NCI-H2196 treated with DMSO at 0.1 percent for 48 hours (cell line): ENCODE measurements around the gene KRTAP5-8.
"Not testable (repeated sequence)": the region's sequence is repeated elsewhere in the genome, so short reads cannot be mapped to it uniquely, and the experiment has no call there.

Source experiments
- DNase-seq: peaks from one replicate; lab custom pipeline; 2025; ENCODE audit not compliant: unreplicated experiment; lab: John Stamatoyannopoulos, UW

The KRTAP5-8 gene

GRCh38 chr11:71505781-71506180, 32.0 kb upstream of the KRTAP5-8 start:
- DNase-seq = no peak

GRCh38 chr11:71507102-71507501, 30.7 kb upstream of the KRTAP5-8 start:
- DNase-seq = no peak

- no peak for DNase-seq
Measured at GRCh38 chr11:71518506-71519471, 19.0 kb upstream of the KRTAP5-8 start.

GRCh38 chr11:71519546-71519945, 18.3 kb upstream of the KRTAP5-8 start:
- DNase-seq = no peak

GRCh38 chr11:71525188-71525937, 12.5 kb upstream of the KRTAP5-8 start:
- DNase-seq = no peak

DNA sequence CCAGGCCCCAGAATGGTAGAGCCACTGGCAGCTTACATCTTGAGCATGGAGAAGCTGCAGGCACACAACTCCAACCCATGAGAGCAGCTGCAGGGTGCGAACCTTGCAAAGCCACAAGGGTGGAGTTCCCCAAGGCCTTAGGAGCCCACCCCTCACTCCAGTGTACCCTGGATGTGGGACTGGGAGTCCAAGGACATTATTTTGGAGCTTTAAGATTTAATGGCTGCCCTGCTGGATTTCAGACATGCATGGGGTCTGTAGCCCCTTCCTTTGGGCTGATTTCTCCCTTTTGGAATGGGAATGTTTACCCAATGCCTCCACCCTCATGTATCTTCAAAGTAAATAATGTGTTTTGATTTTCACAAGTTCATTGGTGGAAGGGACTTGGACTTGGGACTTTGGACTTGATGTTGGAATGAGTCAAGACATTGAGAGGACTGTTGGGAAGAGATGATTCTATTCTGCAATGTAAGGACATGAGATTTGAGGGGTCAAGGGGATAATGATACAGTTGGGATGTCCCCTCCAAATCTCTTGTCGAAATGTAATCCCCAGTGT, 11.8 kb upstream of the KRTAP5-8 start:
- no peak for DNase-seq

DNA sequence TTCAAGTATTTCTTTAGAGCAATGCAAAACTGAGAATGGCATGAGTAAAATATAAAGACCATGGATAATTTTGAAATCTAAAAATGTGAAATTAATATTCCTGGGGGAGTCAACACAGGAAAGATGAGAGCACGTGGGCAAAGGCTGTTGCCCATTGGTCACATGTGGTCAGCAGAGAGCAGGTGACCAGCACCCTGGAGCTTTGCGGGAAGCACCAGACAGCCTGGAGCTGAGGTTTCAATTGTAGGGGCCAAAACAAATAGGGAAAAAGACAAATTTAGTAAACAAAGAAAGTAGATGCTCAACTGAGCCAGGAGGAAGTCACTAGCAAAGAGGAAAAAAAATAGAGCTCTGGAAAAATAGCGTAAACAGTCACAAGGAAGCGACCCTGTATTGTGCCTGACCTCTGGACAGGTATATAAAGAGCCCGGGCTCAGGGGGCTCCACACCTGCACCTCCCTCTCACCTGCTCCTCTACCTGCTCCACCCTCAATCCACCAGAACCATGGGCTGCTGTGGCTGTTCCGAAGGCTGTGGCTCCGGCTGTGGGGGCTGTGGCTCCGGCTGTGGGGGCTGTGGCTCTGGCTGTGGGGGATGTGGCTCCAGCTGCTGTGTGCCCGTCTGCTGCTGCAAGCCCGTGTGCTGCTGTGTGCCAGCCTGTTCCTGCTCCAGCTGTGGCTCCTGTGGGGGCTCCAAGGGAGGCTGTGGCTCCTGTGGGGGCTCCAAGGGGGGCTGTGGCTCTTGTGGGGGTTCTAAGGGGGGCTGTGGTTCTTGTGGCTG, 10.8 kb upstream of the KRTAP5-8 start, which contains the start of gene KRTAP5-7:
Gene KRTAP5-7 (plus strand): TSS at position 472 of the 780 bp plus-strand sequence. CDS start 34 bp downstream, at position 506.
- DNase-seq = not testable (repeated sequence)

DNA sequence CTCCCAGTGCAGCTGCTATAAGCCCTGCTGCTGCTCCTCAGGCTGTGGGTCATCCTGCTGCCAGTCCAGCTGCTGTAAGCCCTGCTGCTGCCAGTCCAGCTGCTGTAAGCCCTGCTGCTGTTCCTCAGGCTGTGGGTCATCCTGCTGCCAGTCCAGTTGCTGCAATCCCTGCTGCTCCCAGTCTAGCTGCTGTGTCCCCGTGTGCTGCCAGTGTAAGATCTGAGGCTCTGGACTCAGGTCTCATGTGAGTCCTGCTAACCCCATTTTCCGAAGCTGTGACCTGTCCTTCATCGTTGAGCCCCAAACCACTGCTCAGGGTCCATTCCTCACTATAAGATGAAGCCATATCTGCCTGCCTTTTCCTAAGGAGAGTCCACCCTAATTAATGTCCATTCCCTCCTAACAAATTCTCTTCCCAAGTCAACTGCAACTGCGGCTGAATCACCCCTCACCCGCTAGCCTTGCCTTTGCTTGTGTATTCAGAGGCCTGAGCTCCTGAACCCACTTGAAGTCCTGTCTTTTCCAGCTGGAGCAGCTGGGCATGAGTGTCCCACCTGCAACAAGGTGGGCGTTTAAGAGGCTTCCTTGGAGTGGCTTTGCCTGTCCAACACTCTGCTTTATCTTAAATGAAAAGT, 10.1 kb upstream of the KRTAP5-8 start:
- no peak for DNase-seq

DNA sequence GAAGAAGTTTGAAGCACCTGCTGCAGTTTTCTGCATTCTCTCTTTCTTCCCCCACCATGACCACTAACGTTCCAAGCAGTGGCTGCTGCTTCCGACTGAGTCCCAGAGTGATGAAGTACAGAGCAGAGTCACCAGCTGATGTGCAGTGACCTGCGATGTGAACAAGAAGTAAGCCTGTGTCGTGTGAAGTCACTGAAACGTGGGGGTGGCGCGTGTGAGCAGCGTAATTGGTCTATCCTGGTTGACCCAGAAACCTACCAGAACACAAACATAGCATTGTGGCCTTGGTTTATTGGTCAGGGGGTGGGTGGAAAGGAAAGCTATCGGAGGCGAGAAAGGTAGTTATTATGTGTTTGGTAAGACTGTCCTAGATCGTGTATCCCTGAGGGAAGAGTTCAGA, 7.2 kb upstream of the KRTAP5-8 start:
- no peak for DNase-seq

- no peak for DNase-seq
Measured at GRCh38 chr11:71532036-71532610, 5.7 kb upstream of the KRTAP5-8 start.

DNA sequence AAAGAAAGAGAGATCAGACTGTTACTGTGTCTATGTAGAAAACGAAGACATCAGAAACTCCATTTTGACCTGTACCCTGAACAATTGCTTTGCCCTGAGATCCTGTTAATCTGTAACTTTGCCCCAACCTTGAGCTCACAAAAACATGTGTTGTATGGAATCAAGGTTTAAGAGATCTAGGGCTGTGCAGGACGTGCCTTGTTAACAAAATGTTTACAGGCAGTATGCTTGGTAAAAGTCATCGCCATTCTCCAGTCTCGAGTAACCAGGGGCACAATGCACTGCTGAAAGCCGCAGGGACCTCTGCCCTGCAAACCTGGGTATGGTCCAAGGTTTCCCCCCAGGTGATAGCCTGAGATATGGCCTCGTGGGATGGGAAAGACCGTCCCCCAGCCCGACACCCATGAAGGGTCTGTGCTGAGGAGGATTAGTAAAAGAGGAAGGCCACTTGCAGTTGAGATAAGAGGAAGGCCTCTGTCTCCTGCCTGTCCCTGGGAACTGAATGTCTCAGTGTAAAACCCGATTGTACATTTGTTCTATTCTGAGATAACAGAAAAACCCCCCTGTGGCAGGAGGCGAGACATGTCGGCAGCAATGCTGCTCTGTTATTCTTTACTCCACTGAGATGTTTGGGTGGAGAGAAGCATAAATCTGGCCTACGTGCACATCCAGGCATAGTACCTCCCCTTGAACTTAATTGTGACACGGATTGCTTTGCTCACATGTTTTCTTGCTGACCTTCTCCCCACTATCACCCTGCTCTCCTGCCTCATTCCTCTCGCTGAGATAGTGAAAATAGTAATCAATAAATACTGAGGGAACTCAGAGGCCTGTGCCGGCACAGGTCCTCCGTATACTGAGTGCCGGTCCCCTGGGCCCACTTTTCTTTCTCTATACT, 2.9 kb upstream of the KRTAP5-8 start:
- not testable (repeated sequence) for DNase-seq

DNA sequence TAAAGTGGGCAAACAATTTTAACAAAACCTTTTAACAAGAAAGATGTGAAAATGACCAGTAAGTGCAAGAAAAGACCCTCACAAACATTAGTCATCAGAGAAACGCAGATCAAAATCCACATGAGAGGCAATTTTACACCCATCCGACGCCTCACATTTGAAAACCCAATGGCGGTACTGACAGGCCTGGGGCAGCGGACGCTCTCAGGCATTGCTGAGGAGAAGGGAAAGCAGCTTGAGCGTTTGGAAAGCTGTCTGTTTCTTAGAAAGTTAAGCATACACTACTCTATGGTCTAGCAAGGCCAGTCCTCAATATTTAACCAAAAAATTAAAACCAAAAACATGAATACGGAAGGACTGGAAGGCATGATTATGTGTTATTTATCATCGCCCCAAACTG, 2.0 kb upstream of the KRTAP5-8 start:
- DNase-seq = no peak

GRCh38 chr11:71537537-71537936, 288 bp upstream of the KRTAP5-8 start:
- no peak for DNase-seq

DNA sequence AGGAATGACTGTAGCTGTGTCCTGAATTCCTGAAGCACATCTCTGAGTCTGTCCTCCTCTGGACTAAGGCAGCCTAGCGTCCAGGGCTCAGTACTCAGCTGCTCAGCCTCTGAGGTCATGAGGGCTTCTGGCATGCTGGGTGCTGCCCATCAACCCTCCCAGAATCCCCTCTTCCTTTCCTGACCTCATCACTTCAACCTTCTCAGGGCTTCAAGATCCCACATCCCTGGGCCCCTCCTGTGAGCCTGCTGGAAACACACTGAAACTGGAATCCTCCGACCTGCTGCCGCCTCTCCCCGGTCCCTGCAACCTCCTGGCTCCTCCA, 803 bp downstream of the KRTAP5-8 start:
- DNase-seq = no peak

DNA sequence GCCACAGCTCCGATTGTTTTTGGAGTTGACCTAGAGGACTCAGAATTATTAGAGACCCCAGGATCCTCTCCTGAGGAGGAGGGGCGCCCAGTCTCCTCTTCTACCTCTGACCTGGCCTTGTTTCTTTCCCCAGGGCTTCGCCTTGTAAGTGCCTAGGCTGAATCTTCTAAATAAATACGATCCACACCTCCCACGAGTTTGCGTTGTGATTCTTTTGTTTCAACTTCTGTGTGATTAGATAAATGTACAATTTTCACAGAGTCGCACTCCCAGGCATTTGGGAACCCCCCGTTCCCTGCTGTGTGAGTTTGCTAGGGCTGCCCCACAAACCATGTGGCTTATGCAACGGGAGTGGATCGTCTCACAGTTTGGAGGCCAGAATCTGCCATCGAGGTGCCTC, 1.2 kb downstream of the KRTAP5-8 start:
- DNase-seq = no peak

- not testable (repeated sequence) for DNase-seq
Measured at GRCh38 chr11:71539971-71540370, 2.1 kb downstream of the KRTAP5-8 start.

DNA sequence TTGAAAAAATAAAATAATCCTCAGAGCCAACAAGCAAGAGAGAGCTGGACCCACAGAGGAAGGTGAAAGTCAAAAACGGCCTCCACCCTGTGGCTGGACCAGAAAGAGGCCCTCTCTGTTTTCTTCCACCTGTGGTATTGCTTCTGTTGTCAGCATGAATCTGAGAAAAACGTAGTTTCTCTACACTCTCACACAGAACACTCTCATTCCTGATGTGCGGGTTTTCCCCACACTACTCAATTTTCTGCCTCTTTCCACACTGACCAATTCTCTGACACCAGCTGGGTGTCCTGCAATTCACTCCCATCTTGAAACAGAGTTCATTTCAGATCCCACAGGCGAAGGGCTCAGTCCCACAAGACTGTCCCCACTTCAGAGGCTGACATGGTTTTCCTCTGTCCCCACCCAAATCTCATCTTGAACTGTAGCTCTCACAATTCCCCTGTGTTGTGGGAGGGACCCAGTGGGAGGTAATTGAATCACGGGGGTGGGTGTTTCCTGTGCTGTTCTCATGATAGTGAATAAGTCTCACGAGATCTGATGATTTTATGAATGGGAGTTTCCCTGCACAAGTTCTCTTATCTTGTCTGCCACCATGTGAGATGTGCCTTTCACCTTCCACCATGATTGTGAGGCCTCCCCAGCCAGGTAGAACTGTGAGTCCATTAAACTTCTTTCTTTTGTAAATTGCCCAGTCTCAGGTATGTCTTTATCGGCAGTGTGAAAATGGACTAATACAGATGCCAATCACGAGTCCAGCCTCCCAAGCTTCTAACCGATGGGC, 2.9 kb downstream of the KRTAP5-8 start:
- not testable (repeated sequence) for DNase-seq

- DNase-seq = no peak
Measured at GRCh38 chr11:71542382-71542781, 4.6 kb downstream of the KRTAP5-8 start.
